ENCODE measurements around the gene BATF2. TPM values are rescaled to one million over a fixed set of nuclear protein-coding genes. Genes with fewer than 3 reads are reported as not detected.

BATF2 gene
- total and polyA plus RNA-seq, 9 of the 15 experiments (the other 6 are each of a cell fraction or from before 2014, with no cell fraction given): 1.7 to 8.9 (median 6.4) TPM

DNA sequence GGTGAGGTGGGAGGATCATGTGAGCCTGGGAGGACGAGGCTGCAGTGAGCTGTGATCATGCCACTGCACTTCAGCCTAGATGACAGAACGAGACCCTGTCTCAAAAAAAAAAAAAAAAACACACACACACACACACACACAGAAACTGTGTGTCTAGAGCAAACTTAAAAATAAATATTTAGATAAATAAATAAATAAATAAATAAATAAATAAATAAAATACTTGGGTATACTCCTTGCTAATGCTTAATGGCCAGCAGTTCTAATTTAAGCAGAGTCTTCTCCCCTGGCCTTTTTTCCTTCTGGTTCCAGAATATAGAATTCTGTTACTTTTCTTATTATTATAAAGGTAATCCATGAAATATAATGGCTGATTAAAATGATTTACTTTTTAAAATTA, 12.1 kb upstream of the BATF2 start:
- POLR2A ChIA-PET: interaction anchor here (0.9 kb wide), 1 partner anchor 12 kb away, joined by 3 read pairs; the partner anchor contains the start of gene BATF2
- intact Hi-C loops (cut with micrococcal nuclease): no loop called here
- Histone ChIP-seq H4K20me1 (replicated peaks; ENCODE audit: control insufficient read depth, insufficient read depth, low read length) (no peaks in the 10 kb centered on the region), H3K9me3 (replicated peaks; ENCODE audit: control insufficient read depth, insufficient read depth, low read depth, low read length) (no peaks in the 10 kb centered on the region), H3K36me3 (ENCODE audit: control insufficient read depth, insufficient read depth, low read length) (no peaks in the 10 kb centered on the region), H3K9ac (ENCODE audit: insufficient read depth in 1 of 2, low read depth in 2 of 2, low read length in 2 of 2) (no peak overlapping the region), H3K4me3 (no peak overlapping the region), H3K9me1 (ENCODE audit: control insufficient read depth, insufficient read depth, low read length) (no peaks in the 10 kb centered on the region), H3K4me2 (ENCODE audit: insufficient read depth, low read length) (no peak overlapping the region), H3K27ac (ENCODE audit: extremely low read depth, low read depth, low read length) (no peak overlapping the region), H3K79me2 (ENCODE audit: control insufficient read depth, insufficient read depth, low read length) (no peaks in the 10 kb centered on the region), H3K4me1 (replicated peaks in 1 of 2; ENCODE audit: control insufficient read depth in 2 of 2, insufficient read depth in 2 of 2, low read length in 2 of 2) (peaks cover 6 to 17% of the 10 kb centered on the region in 2 experiments; a peak in 3 of 5 replicates), H2AFZ (ENCODE audit: low read depth, low read length) (no peak overlapping the region), H3K27me3 (ENCODE audit: control insufficient read depth in 2 of 2, insufficient read depth in 2 of 2, low read length in 2 of 2) (no peaks in the 10 kb centered on the region)
- no TSS peak for BruUV-seq (replicated peaks)
- in situ Hi-C loops (cut with MboI): no loop called here
- CTCF ChIA-PET (ENCODE audit: low intra/inter-chr PET ratio): no interaction called here
- ATAC-seq (no peak), FAIRE-seq (no peak), DNase-seq (ENCODE audit: extremely low read depth in 1 of 4, low spot score in 3 of 4) (no peak)
- 80% methylated on average over 1 of the region's 2 CpGs for WGBS (ENCODE audit: insufficient coverage, low coverage, missing lambda C conversion rate)
- TF ChIP-seq ZNF445 (CRISPR knock-in tag; IDR thresholded peaks at IDR 0.05; ENCODE audit: low read depth) (no peak), PURB (CRISPR knock-in tag; IDR thresholded peaks at IDR 0.05; ENCODE audit: low read depth) (no peak), HCFC1 (IDR thresholded peaks at IDR 0.05; ENCODE audit: low read depth, low read length) (no peak), TEAD2 (tag; IDR thresholded peaks at IDR 0.05) (no peak), ARNT (IDR thresholded peaks at IDR 0.05) (no peak), ZNF174 (CRISPR knock-in tag; IDR thresholded peaks at IDR 0.05) (no peak), YY1 (IDR thresholded peaks at IDR 0.05; ENCODE audit: borderline replicate concordance in 1 of 3, control insufficient read depth in 1 of 3, extremely low read depth in 1 of 3, insufficient read depth in 3 of 3, insufficient read length in 1 of 3, insufficient replicate concordance in 2 of 3, low read depth in 1 of 3, low read length in 2 of 3) (no peak), ZFX (CRISPR knock-in tag; IDR thresholded peaks at IDR 0.05) (no peak), POLR3G (IDR thresholded peaks at IDR 0.05; ENCODE audit: extremely low read depth, insufficient read length, insufficient replicate concordance) (no peak), NFIC (IDR thresholded peaks at IDR 0.05) (no peak), PTRF (tag; IDR thresholded peaks at IDR 0.05) (no peak), BHLHE40 (IDR thresholded peaks at IDR 0.05; ENCODE audit: low read length) (no peak), GTF2E2 (tag; IDR thresholded peaks at IDR 0.05) (no peak)
- TF ChIP-seq, protein P1, sequence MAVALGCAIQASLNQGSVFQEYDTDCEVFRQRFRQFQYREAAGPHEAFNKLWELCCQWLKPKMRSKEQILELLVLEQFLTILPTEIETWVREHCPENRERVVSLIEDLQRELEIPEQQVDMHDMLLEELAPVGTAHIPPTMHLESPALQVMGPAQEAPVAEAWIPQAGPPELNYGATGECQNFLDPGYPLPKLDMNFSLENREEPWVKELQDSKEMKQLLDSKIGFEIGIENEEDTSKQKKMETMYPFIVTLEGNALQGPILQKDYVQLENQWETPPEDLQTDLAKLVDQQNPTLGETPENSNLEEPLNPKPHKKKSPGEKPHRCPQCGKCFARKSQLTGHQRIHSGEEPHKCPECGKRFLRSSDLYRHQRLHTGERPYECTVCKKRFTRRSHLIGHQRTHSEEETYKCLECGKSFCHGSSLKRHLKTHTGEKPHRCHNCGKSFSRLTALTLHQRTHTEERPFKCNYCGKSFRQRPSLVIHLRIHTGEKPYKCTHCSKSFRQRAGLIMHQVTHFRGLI (CRISPR knock-in tag; IDR thresholded peaks at IDR 0.05): no peak
- TF ChIP-seq, protein P2, sequence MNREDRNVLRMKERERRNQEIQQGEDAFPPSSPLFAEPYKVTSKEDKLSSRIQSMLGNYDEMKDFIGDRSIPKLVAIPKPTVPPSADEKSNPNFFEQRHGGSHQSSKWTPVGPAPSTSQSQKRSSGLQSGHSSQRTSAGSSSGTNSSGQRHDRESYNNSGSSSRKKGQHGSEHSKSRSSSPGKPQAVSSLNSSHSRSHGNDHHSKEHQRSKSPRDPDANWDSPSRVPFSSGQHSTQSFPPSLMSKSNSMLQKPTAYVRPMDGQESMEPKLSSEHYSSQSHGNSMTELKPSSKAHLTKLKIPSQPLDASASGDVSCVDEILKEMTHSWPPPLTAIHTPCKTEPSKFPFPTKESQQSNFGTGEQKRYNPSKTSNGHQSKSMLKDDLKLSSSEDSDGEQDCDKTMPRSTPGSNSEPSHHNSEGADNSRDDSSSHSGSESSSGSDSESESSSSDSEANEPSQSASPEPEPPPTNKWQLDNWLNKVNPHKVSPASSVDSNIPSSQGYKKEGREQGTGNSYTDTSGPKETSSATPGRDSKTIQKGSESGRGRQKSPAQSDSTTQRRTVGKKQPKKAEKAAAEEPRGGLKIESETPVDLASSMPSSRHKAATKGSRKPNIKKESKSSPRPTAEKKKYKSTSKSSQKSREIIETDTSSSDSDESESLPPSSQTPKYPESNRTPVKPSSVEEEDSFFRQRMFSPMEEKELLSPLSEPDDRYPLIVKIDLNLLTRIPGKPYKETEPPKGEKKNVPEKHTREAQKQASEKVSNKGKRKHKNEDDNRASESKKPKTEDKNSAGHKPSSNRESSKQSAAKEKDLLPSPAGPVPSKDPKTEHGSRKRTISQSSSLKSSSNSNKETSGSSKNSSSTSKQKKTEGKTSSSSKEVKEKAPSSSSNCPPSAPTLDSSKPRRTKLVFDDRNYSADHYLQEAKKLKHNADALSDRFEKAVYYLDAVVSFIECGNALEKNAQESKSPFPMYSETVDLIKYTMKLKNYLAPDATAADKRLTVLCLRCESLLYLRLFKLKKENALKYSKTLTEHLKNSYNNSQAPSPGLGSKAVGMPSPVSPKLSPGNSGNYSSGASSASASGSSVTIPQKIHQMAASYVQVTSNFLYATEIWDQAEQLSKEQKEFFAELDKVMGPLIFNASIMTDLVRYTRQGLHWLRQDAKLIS (CRISPR knock-in tag; IDR thresholded peaks at IDR 0.05): no peak
